DND-41 (cell line): ENCODE results near the gene RTN4IP1.

Experiments
- ATAC-seq: fragments of 200-7000 bp; cut with Tn5 transposase; 3 replicates; pipeline ENCODE4 v1.9.1; 2021; ENCODE audit warnings: low read depth; ENCODE audit not compliant: insufficient read depth
- DNase-seq: peaks from one replicate; pipeline ENCODE4 v3.0.0-alpha.2; 2020
- H2AFZ ChIP-seq: 2 replicates; pipeline ENCODE4 v1.6.0; 2012; ENCODE audit warnings: low read depth, low read length
- H3K27ac ChIP-seq: 2 replicates; pipeline ENCODE4 v1.5.1; 2012; ENCODE audit warnings: low read length, inconsistent platforms
- H3K27me3 ChIP-seq: fragments of 200-600 bp; sonication (generic); 2 replicates; pipeline ENCODE4 v1.6.0; 2012; ENCODE audit warnings: low read length, mild to moderate bottlenecking, inconsistent platforms; ENCODE audit not compliant: insufficient read depth, poor library complexity
- H3K36me3 ChIP-seq: 2 replicates; pipeline ENCODE4 v1.5.1; 2012; ENCODE audit warnings: low read length, inconsistent platforms; ENCODE audit not compliant: insufficient read depth
- H3K4me1 ChIP-seq: 2 replicates; pipeline ENCODE4 v1.5.1; 2012; ENCODE audit warnings: mild to moderate bottlenecking, low read length; ENCODE audit not compliant: insufficient read depth
- H3K4me2 ChIP-seq: 2 replicates; pipeline ENCODE4 v1.6.0; 2012; ENCODE audit warnings: mild to moderate bottlenecking, moderate library complexity, low read length, inconsistent platforms; ENCODE audit not compliant: insufficient read depth
- H3K4me3 ChIP-seq, 2 experiments: fragments of 200-600 bp in 1 of 2; shearing (Covaris generic) in 1 of 2; 2 replicates each; pipeline ENCODE4 v1.5.1; 2012 to 2016; ENCODE audit warnings: inconsistent platforms in 2 of 2, low read length in 2 of 2, mild to moderate bottlenecking in 2 of 2, low read depth in 1 of 2, moderate library complexity in 1 of 2
- H3K79me2 ChIP-seq: 2 replicates; pipeline ENCODE4 v1.6.0; 2012; ENCODE audit warnings: low read length, inconsistent platforms; ENCODE audit not compliant: insufficient read depth
- H3K9ac ChIP-seq: 2 replicates; pipeline ENCODE4 v1.6.0; 2012; ENCODE audit warnings: low read depth, mild to moderate bottlenecking, inconsistent platforms, low read length, moderate library complexity
- H3K9me3 ChIP-seq: 2 replicates; pipeline ENCODE4 v1.5.1; 2012; ENCODE audit warnings: low read length, moderate library complexity, mild to moderate bottlenecking, inconsistent platforms; ENCODE audit not compliant: insufficient read depth, severe bottlenecking
- H4K20me1 ChIP-seq: 2 replicates; pipeline ENCODE4 v1.6.0; 2012; ENCODE audit warnings: low read length; ENCODE audit not compliant: insufficient read depth
- EZH2 ChIP-seq: IDR thresholded peaks from 3 replicates; pipeline ENCODE4 v1.6.1; 2012; ENCODE audit warnings: borderline replicate concordance, low read depth, mild to moderate bottlenecking, moderate library complexity, low read length, inconsistent platforms; ENCODE audit not compliant: severe bottlenecking
- TF ChIP-seq, protein P1 (sequence below): IDR thresholded peaks from 2 replicates; pipeline ENCODE4 v1.5.1; 2012; ENCODE audit warnings: borderline replicate concordance, low read length, moderate library complexity, mild to moderate bottlenecking; ENCODE audit not compliant: poor library complexity, severe bottlenecking; ENCODE audit errors: extremely low read depth

Gene RTN4IP1

DNA sequence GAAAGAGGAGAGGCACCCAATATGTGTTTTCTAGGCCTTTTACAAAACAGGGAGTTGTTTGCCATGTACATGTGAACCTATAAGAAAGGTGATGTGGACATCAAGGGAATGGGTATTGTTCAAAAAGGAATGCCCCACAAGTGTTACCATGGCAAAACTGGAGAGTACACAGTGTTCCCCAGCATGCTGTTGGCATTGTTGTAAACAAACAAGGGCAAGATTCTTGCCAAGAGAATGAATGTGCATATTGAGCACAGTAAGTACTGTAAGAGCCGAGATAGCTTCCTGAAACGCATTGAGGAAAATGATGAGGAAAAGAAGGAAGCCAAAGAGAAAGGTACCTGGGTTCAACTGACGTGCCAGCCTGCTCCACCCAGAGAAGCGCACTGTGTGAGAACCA, 13.2 kb upstream of the RTN4IP1 start:
- TF ChIP-seq, protein P1, sequence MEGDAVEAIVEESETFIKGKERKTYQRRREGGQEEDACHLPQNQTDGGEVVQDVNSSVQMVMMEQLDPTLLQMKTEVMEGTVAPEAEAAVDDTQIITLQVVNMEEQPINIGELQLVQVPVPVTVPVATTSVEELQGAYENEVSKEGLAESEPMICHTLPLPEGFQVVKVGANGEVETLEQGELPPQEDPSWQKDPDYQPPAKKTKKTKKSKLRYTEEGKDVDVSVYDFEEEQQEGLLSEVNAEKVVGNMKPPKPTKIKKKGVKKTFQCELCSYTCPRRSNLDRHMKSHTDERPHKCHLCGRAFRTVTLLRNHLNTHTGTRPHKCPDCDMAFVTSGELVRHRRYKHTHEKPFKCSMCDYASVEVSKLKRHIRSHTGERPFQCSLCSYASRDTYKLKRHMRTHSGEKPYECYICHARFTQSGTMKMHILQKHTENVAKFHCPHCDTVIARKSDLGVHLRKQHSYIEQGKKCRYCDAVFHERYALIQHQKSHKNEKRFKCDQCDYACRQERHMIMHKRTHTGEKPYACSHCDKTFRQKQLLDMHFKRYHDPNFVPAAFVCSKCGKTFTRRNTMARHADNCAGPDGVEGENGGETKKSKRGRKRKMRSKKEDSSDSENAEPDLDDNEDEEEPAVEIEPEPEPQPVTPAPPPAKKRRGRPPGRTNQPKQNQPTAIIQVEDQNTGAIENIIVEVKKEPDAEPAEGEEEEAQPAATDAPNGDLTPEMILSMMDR: no peak
- TF ChIP-seq EZH2: no peak
- ATAC-seq: no peak
- no peak overlapping the region for H3K4me2 ChIP-seq
- peaks cover 56% of the 10 kb centered on the region for H3K36me3 ChIP-seq
- no peaks in the 10 kb centered on the region for H3K4me1 ChIP-seq
- H3K9me3 ChIP-seq: no peaks in the 10 kb centered on the region
- H3K27ac ChIP-seq: no peak overlapping the region
- no peaks in the 10 kb centered on the region for H3K27me3 ChIP-seq
- no peak for DNase-seq
- no peak overlapping the region for H3K4me3 ChIP-seq
- H4K20me1 ChIP-seq: peaks cover 13% of the 10 kb centered on the region
- no peak overlapping the region for H3K9ac ChIP-seq
- peaks cover 24% of the 10 kb centered on the region for H3K79me2 ChIP-seq
- no peak overlapping the region for H2AFZ ChIP-seq

DNA sequence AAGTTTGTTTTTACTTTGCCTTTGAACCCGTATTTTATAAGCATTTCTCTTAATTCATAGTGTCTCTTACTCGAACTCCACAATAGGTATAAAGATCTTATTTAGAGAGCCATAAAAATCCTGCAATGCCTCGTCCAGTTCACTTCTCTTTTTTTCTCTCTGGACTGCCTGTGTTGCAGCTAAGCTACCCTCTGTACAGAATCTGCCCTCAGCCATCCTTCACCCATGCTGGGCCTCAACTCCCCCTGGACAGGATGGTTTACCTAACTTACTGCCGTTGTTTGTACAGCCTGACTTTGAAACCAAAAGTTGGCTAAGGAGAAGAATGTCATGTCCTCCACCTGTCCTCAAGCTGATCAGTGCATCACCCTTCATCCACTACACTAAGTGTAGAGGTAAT, 10.5 kb upstream of the RTN4IP1 start:
- Histone ChIP-seq H3K27ac (no peak overlapping the region), H3K9me3 (no peaks in the 10 kb centered on the region), H3K4me3 (no peak overlapping the region), H3K79me2 (peaks cover 48% of the 10 kb centered on the region), H3K9ac (no peak overlapping the region), H3K27me3 (no peaks in the 10 kb centered on the region), H2AFZ (no peak overlapping the region), H3K4me1 (no peaks in the 10 kb centered on the region), H3K4me2 (no peak overlapping the region), H3K36me3 (peaks cover 45% of the 10 kb centered on the region), H4K20me1 (peaks cover 24% of the 10 kb centered on the region)
- ATAC-seq (no peak), DNase-seq (no peak)
- TF ChIP-seq, protein P1: no peak
- TF ChIP-seq EZH2: no peak

DNA sequence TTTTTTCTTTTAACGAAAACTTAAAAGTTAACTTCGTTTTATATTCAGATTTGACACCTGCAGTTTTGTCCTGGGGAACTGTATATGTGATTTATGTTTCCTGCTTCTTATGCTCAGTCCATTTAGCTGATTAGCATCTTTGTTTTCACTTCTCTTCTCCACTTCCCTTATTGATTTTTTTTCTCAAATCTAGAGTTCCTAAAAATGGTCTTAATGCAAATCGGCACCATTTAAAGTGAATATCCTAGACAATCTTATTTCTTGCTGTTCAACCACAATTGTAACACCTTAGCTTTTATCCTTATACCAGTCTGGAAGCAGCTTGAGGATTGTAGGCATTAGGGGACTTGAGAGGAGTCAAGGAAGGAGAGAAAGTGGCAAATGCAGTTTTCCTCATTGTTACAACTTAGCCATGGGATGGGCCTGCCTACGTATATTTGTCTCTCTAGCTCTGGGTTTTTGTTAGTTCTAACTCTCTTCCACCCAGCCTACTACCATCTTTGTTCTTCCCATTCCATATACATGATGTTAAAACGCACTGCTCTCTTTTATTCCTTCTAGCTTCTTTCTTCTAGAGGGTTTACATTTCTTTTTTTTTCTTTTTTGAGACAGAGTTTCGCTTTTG, 8.5 kb upstream of the RTN4IP1 start:
- no peaks in the 10 kb centered on the region for H3K4me1 ChIP-seq

More for the DNA sequence above, 8.5 kb upstream of the RTN4IP1 start:
- no peak overlapping the region for H3K27ac ChIP-seq
- no peak overlapping the region for H3K4me3 ChIP-seq
- H3K9me3 ChIP-seq: no peaks in the 10 kb centered on the region
- no peaks in the 10 kb centered on the region for H3K27me3 ChIP-seq
- ATAC-seq (no peak), DNase-seq (no peak)
- TF ChIP-seq, protein P1: no peak
- TF ChIP-seq EZH2: no peak
- H2AFZ ChIP-seq: no peak overlapping the region
- H3K79me2 ChIP-seq: peaks cover 68% of the 10 kb centered on the region
- H3K36me3 ChIP-seq: peaks cover 27% of the 10 kb centered on the region
- H3K9ac ChIP-seq: no peak overlapping the region
- peaks cover 36% of the 10 kb centered on the region for H4K20me1 ChIP-seq
- H3K4me2 ChIP-seq: no peak overlapping the region
